PFSK-1 (cell line): Measurements from ENCODE around the gene KCNK16.

Experiments used
- FOXP2 ChIP-seq: optimal IDR thresholded peaks from 2 replicates; pipeline ENCODE3; 2011; ENCODE audit warnings: borderline replicate concordance, control low read depth, inconsistent platforms; ENCODE audit not compliant: insufficient read depth; ENCODE audit errors: extremely low read length, extremely low read depth
- POLR2AphosphoS5 ChIP-seq: IDR thresholded peaks from 2 replicates; pipeline ENCODE4 v1.6.1; 2012; ENCODE audit warnings: low read depth, mild to moderate bottlenecking, control low read depth, low read length, moderate library complexity
- REST ChIP-seq, 2 experiments: IDR thresholded peaks; 2 replicates each; pipeline versions ENCODE4 v1.6.1 to v1.8.0; 2011 to 2012; ENCODE audit warnings: low read depth in 2 of 2, low read length in 2 of 2, control low read depth in 1 of 2, inconsistent platforms in 1 of 2, mild to moderate bottlenecking in 1 of 2, moderate library complexity in 1 of 2; ENCODE audit not compliant: insufficient read depth in 1 of 2
- SIN3A ChIP-seq: IDR thresholded peaks from 2 replicates; pipeline ENCODE4 v1.6.1; 2012; ENCODE audit warnings: mild to moderate bottlenecking, low read length, moderate library complexity, borderline replicate concordance; ENCODE audit not compliant: insufficient read depth
- TAF1 ChIP-seq: IDR thresholded peaks from 2 replicates; pipeline ENCODE4 v1.6.1; 2012; ENCODE audit warnings: low read length, control low read depth, borderline replicate concordance; ENCODE audit not compliant: insufficient read depth

KCNK16 gene

GRCh38 chr6:39342692-39343395 lies 20.3 kb upstream of the KCNK16 start:
- TF ChIP-seq REST (IDR thresholded peaks at IDR 0.05; ENCODE audit: insufficient read depth in 1 of 2, low read depth in 2 of 2, low read length in 2 of 2) = no peak

- TF ChIP-seq REST (IDR thresholded peaks at IDR 0.05; ENCODE audit: insufficient read depth in 1 of 2, low read depth in 2 of 2, low read length in 2 of 2) (no peak), TAF1 (no peak), POLR2AphosphoS5 (no peak)
These were observed 19.4 kb upstream of the KCNK16 start for GRCh38 chr6:39341937-39342336.

- TF ChIP-seq POLR2AphosphoS5 = no peak
- no peak for TF ChIP-seq FOXP2
- no peak for TF ChIP-seq REST (IDR thresholded peaks at IDR 0.05; ENCODE audit: insufficient read depth in 1 of 2, low read depth in 2 of 2, low read length in 2 of 2)
- TF ChIP-seq SIN3A = no peak
- TF ChIP-seq TAF1 = no peak
These were observed 18.9 kb upstream of the KCNK16 start for GRCh38 chr6:39341352-39341751.

GRCh38 chr6:39339868-39340550 lies 17.5 kb upstream of the KCNK16 start:
- TF ChIP-seq SIN3A (no peak), TAF1 (no peak), POLR2AphosphoS5 (no peak), FOXP2 (no peak), REST (IDR thresholded peaks at IDR 0.05; ENCODE audit: insufficient read depth in 1 of 2, low read depth in 2 of 2, low read length in 2 of 2) (no peak)
